GM18951 (cell line): ENCODE measurements around the gene CD46.
"Not testable (repeated sequence)": the region's sequence is repeated elsewhere in the genome, so short reads cannot be mapped to it uniquely, and the experiment has no call there.

Experiments used
- POLR2A ChIP-seq: IDR thresholded peaks from 4 replicates; pipeline ENCODE4 v1.6.1; 2011; ENCODE audit warnings: mild to moderate bottlenecking; ENCODE audit not compliant: insufficient read length, insufficient read depth; ENCODE audit errors: extremely low read depth
- in situ Hi-C: fragments of 300-500 bp; cut with MboI; formaldehyde crosslinking; loops from one replicate; pipeline ENCODE4 v1.12.0; 2022; ENCODE audit warnings: low sequenced_read_pairs, mixed read lengths, inconsistent platforms; ENCODE audit not compliant: unreplicated experiment

CD46 gene

DNA sequence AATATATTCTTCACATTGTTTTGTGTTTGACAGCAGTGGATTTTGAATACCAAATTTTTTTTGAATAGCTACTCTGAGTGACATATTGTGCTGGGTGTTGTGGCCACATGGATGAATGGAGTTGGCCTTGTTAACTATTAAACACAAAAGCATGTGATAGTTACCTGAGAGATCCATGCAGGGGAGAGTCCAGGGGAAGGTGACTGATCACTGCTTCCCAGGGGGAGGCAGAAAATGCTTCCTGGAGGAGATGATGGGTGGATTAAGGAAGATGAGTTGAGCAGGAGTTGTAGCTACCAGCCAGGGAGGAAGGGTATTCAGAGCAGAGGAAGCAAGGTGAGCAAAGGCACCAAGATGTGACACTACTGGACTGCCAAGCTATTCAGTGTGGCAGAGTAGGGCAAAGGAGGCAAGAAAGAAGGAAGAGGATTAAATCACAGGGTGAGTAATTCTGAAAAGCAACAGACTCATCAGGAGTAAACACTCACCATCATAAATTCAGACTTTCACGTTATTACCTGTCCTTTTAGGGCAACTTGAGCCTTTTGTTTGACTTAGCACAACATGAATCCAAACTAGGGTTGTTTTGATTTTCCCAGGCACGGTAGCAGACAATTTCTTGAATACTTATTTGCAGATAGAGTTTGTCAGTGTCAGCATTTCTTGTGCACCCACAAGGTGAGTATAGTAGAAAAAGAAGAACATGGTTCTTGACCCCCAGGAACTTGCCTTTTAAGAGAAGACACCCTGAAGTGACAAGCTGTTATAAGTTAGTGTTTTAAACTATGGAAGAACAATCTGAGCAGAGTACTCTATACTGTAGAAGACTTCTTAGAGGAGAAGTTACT lies 4.2 kb downstream of the CD46 start:
- TF ChIP-seq POLR2A: no peak
- in situ Hi-C loops: loop anchor here (5.0 kb wide), 1 partner anchor 36 kb away; no protein-coding TSS in a partner anchor

DNA sequence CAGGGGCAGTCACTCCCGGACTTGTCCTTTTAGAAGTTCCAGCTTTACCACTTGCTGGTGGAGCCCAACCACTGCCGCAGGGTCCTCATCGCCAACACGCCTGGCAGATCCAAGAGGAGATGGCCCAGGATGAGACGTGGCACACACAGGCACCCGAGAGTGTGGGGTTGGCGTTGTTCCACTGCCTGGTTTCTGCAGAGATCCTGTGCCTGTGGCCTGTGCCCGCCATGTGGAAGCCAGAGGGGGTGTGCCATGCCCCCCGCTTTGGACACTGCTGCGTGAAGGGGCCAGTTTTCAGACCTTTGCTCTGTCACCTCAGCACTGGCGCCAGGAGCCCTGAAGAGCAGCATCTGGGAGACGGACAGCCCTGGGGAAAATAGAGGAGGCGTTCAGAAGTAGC lies 10.8 kb downstream of the CD46 start:
- TF ChIP-seq POLR2A: no peak
- in situ Hi-C loops: no loop called here

DNA sequence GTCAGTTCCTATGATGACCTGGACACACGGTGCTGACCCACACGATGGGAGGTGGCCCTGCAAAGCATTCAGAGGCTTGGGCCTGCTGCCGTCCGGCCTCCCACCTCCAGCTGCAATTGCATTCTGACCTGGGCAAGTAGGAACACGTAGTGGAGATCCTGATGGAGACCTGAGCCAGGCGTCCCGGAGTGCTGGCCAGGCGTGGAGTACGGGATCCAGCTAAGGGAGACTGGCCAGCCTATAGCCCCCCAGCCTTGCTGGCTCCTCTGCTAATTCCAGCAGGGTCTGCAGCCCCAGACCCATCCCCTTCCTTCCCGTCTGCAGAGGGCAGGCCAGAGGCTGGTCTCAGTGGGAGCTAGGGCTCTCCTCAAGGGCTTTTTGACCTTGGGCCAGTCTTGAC lies 11.2 kb downstream of the CD46 start:
- in situ Hi-C loops: no loop called here
- no peak for TF ChIP-seq POLR2A

DNA sequence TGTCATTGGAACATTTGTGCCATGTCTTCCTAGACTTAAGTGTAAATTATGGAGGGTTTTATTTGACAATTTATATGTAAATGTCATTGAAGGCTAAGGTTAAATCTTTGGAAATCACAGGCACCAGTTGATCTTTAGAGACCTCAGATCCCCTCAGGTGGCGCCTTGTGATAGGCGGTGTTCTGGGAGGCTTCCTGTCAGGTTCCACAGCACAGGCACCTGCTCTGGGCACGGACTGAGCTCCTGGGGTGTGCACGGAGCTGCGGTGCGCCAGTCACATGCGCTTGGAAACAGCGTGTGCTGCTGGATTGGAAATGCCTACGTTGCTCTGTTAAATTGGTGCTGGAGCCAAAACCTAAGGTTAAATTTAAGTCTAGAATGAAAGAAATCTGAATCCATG lies 12.1 kb downstream of the CD46 start:
- no peak for TF ChIP-seq POLR2A
- in situ Hi-C loops: no loop called here

DNA sequence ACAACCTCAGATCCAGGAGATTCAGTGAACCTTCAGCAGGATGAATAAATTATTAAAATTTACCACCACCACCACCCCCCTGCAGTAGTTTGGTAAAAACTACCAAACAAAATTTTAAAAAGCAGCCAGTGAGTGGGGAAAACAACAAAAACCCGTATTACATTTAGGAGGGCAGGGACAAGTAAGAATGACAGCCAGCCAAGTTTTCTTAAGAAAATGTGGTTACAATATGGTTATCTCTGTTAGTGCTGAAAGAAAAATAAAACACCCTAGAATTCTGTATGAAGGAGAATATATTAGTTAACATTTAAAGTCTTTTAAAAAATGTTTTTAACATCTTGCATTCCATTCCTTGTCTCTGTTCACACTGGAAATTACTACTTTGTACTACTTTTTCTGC lies 14.7 kb downstream of the CD46 start:
- no peak for TF ChIP-seq POLR2A
- in situ Hi-C loops: no loop called here

DNA sequence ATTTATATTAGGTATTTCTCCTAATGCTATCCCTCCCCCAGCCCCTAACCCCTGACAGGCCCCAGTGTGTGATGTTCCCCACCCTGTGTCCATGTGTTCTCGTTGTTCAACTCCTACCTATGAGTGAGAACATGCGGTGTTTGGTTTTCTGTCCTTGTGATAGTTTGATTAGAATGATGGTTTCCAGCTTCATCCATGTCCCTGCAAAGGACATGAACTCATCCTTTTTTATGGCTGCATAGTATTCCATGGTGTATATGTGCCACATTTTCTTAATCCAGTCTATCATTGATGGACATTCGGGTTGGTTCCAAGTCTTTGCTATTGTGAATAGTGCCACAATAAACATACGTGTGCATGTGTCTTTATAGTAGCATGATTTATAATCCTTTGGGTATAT lies 18.7 kb downstream of the CD46 start:
- in situ Hi-C loops: not testable (repeated sequence)

DNA sequence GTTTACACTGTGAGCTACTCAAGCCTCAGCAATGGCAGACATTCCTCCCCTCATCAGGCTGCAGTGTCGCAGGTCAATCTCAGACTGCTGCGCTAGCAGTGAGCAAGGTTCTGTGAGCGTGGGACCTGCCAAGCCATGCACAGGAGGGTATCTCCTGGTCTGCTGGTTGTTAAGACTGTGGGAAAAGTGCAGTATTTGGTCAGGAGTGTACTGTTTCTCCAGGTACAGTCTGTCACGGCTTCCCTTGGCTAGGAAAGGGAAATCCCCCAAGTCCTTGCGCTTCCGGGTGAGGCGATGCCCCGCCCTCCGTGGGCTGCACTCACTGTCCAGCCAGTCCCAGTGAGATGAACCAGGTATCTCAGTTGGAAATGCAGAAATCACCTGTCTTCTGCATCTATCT lies 24.2 kb downstream of the CD46 start:
- in situ Hi-C loops: not testable (repeated sequence)

DNA sequence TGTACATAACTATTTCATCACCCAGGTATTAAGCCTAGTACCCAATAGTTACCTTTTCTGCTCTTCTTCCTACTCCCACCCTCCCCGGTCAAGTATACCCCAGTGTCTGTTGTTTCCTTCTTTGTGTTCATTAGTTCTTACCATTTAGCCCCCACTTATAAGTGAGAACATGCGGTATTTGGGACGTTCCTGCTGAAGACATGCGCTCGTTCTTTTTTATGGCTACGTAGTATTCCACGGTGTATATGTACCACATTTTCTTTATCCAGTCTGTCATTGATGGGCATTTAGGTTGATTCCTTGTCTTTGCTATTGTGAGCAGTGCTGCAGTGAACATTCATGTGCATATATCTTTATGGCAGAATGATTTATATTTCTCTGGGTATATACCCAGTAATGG lies 25.6 kb downstream of the CD46 start:
- in situ Hi-C loops: not testable (repeated sequence)

DNA sequence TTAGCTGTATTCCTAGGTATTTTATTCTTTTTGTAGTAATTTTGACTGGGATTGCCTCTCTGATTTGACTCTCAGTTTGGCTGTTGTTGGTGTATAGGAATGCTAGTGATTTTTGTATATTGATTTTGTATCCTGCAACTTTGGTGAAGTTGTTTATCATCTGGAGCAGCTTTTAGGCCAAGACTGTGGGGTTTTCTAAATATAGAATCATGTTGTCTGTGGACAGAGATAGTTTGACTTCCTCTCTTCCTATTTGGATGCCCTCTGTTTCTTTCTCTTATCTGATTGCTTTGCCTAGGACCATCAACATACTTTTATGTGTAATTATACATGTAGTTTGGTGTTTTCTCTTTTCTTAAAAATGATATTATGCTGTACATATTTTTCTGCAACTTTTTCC lies 27.2 kb downstream of the CD46 start:
- in situ Hi-C loops: no loop called here
- TF ChIP-seq POLR2A: no peak

DNA sequence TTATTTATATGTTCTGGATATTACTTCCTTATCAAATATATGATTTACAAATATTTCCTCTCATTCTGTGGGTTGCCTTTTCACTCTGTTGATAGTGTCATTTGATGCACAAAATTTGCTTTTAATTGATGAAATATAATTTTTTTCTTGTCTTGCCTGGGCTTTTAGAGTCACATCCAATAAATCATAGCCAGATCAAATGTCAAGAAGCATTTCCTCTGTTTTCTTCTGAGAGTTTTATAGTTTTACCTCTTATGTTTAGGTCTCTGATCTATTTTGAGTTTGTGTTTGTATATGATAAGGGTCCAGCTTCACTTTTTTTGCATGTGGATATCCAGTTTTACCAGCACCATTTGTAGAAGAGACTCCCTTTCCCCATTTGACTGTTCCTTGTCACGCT lies 29.5 kb downstream of the CD46 start:
- in situ Hi-C loops: no loop called here
- TF ChIP-seq POLR2A: no peak

DNA sequence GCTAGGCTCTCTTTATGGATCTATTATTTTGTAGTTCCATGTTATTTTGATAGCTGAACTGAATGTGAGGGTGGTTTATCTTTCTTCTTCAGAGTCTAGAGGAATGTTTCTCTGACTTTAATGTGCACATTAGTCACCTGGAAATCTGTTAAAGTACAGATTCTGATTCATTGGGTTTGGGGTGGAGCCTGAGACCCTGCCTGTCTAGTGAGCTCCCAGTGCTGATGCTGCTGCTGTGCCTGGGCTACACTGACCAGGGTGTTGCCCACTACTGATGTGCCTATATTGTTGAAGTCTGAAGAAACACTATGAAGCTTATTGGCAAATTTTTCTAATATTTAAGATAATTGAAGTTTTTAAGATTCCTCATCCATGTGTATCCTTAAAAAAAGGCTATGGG lies 35.9 kb downstream of the CD46 start:
- in situ Hi-C loops: no loop called here
- TF ChIP-seq POLR2A: no peak

DNA sequence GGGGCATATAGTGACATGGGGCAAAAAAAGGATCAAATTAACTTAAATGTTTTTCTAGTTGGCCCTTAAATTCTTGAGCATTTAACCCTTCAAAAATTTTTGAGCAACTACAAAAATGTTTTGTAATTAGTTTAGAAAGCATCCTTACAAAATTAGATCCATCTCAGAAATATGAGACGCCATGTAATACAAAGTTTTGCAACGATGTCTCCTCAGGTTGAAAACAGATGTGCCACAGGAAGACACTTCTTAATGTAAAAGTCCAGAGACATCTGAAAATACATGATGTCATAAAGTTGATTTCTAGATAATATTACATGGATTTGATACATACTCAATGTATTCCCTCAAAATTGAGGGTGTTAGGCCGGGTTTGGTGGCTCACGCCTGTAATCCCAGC lies 37.5 kb downstream of the CD46 start:
- TF ChIP-seq POLR2A: no peak
- in situ Hi-C loops: no loop called here

DNA sequence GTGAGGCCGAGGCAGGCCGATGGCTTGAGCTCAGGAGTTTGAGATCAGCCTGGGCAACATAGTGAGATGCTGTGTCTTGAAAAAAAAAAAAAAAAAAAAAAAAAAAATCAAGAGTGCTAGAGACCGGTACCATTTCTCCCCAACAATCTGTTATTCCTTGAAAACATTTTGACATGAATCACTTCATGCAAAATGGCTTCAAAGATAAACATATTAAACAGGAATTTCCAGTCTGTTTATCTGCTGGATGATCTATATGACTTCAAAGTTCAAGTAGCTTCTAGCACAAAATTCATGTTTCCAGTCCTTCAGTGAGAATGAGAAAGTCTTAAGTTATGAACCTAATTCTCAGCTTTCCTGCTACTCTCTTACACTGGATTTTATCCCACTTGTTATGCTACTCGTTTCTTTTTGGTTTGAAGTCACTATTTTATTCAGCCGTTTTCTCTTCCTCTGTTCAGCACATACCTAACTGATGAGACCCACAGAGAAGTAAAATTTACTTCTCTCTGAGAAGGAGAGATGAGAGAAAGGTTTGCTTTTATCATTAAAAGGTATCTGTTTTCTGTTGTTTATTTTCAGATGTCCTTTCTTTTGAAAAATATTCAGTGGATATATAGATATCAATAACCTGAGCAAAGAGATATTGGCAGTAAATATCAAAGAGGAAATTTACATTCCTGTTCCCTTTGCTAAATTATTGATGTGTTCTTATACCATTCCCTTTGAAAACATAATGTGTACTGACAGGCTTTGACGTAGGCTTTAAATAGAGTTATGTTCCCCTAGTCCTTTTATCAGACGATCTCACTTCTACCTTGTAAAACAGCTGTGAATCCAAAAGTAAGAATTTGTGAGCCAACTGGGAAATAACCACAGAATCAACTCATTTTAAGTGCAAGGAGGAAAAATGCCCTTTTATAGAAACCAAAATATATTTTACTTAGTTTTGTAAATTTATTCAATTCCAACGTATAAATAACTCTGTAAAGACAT lies 38.2 kb downstream of the CD46 start:
- in situ Hi-C loops: loop anchor here (5.0 kb wide), 1 partner anchor 33 kb away; no protein-coding TSS in a partner anchor
- no peak for TF ChIP-seq POLR2A

DNA sequence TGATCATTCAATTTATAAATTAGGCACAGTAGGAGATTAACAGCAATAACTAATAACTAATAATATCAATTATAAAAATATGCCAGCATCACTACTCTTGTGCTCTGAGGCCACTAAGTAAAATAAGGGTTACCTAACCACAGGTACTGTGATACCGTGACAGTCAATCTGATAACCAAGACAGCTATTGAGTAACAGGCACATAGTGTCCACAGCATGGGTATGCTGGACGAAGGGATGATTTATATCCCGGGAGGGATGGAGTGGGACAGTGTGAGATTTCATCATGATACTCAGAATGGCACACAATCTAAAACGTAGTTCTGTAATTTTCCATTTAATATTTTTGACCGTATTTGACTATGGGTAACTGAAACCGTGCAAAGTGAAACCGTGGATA lies 39.4 kb downstream of the CD46 start:
- in situ Hi-C loops: loop anchor here (5.0 kb wide), 1 partner anchor 34 kb away; no protein-coding TSS in a partner anchor
- TF ChIP-seq POLR2A: no peak

DNA sequence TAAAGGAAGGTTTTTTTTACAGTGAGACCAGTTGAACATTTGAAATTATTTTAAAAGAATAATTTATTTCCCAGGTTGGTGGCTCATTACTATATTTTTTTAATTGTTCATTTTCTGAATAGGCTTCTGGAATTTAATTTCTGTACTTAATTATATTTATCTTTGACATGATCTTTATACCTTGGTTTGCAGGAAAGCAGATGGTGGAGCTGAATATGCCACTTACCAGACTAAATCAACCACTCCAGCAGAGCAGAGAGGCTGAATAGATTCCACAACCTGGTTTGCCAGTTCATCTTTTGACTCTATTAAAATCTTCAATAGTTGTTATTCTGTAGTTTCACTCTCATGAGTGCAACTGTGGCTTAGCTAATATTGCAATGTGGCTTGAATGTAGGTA lies 41.5 kb downstream of the CD46 start:
- in situ Hi-C loops: loop anchor here (5.0 kb wide), 1 partner anchor 36 kb away; no protein-coding TSS in a partner anchor
- no peak for TF ChIP-seq POLR2A
